Measurements from ENCODE around the gene INS. TPM values are rescaled to one million over a fixed set of nuclear protein-coding genes. Genes with fewer than 3 reads are reported as not detected.

The INS gene
- total RNA-seq, 4 donors from 2014 or later: not detected

- H3K4me3 ChIP-seq: no peak overlapping the region
- no peak for DNase-seq
- peaks cover 0 to 63% of the 10 kb centered on the region in 2 donors for H3K27me3 ChIP-seq
Measured at GRCh38 chr11:2140411-2141400, 20.3 kb downstream of the INS start.

GRCh38 chr11:2139621-2140337 is 21.2 kb downstream of the INS start:
- no peaks in the 10 kb centered on the region for H3K9me3 ChIP-seq
- H3K36me3 ChIP-seq: no peaks in the 10 kb centered on the region
- no peak overlapping the region for H3K4me3 ChIP-seq
- DNase-seq: no peak
- H3K27me3 ChIP-seq: peaks cover 0 to 54% of the 10 kb centered on the region in 2 donors
- peaks cover 0 to 35% (median 12%) of the 10 kb centered on the region in 4 donors for H3K4me1 ChIP-seq
- H3K27ac ChIP-seq: no peak overlapping the region
- TF ChIP-seq, protein P1, sequence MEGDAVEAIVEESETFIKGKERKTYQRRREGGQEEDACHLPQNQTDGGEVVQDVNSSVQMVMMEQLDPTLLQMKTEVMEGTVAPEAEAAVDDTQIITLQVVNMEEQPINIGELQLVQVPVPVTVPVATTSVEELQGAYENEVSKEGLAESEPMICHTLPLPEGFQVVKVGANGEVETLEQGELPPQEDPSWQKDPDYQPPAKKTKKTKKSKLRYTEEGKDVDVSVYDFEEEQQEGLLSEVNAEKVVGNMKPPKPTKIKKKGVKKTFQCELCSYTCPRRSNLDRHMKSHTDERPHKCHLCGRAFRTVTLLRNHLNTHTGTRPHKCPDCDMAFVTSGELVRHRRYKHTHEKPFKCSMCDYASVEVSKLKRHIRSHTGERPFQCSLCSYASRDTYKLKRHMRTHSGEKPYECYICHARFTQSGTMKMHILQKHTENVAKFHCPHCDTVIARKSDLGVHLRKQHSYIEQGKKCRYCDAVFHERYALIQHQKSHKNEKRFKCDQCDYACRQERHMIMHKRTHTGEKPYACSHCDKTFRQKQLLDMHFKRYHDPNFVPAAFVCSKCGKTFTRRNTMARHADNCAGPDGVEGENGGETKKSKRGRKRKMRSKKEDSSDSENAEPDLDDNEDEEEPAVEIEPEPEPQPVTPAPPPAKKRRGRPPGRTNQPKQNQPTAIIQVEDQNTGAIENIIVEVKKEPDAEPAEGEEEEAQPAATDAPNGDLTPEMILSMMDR (IDR thresholded peaks at IDR 0.05): no peak
- TF ChIP-seq POLR2A (IDR thresholded peaks at IDR 0.05): no peak

More at GRCh38 chr11:2140411-2141400, 20.3 kb downstream of the INS start:
- H3K27ac ChIP-seq: no peak overlapping the region
- H3K36me3 ChIP-seq: no peaks in the 10 kb centered on the region
- TF ChIP-seq, protein P1 (IDR thresholded peaks at IDR 0.05): no peak
- H3K4me1 ChIP-seq: peaks cover 0 to 35% (median 12%) of the 10 kb centered on the region in 4 donors
- H3K9me3 ChIP-seq: no peaks in the 10 kb centered on the region

DNA sequence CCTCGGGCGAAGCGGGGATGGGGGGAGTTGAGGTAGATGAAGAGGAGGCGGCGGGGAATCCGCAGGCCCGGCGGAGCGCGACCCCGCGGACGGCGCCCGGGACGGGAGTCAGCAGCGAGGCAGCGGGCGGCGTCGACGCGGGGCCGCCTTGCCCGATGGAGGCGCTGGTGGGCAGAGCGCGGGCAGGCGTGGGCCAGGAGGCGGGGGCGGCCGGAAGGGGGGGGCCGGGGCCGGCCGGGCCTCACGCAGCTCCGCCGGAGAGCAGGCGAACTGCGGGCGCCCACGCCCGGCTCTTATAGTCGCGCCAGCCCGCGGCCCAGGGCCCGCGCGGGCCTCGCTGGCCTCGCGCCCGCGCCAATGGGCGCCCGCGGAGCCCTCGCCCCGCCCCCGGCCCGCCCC is 21.9 kb downstream of the INS start, which contains the start of gene IGF2:
TSS of gene IGF2 (minus strand) at position 267 of the 399 bp plus-strand sequence. CDS start 3,866 bp downstream, outside the sequence.
- H3K4me3 ChIP-seq: peak within 1 kb of the TSS; percentile 22 to 45 (median 37)
- no peak for DNase-seq

GRCh38 chr11:2138431-2139122 is 22.4 kb downstream of the INS start:
- TF ChIP-seq, protein P1 (IDR thresholded peaks at IDR 0.05): no peak
- TF ChIP-seq POLR2A (IDR thresholded peaks at IDR 0.05): no peak
- Histone ChIP-seq H3K4me3 (peak overlapping the region; percentile 22 to 45 (median 37)), H3K27me3 (peaks cover 0 to 42% of the 10 kb centered on the region in 2 donors), H3K9me3 (no peaks in the 10 kb centered on the region), H3K36me3 (no peaks in the 10 kb centered on the region), H3K27ac (no peak overlapping the region), H3K4me1 (peaks cover 0 to 29% (median 6%) of the 10 kb centered on the region in 4 donors)
- no peak for DNase-seq

More for the DNA sequence above, 21.9 kb downstream of the INS start, which contains the start of gene IGF2:
- H3K27me3 ChIP-seq: peaks cover 0 to 47% of the 10 kb centered on the region in 2 donors
- H3K36me3 ChIP-seq: no peaks in the 10 kb centered on the region
- H3K4me1 ChIP-seq: peaks cover 0 to 32% (median 8%) of the 10 kb centered on the region in 4 donors
- H3K27ac ChIP-seq: no peak within 1 kb of the TSS
- TF ChIP-seq, protein P1 (IDR thresholded peaks at IDR 0.05): no peak
- no peak for TF ChIP-seq POLR2A (IDR thresholded peaks at IDR 0.05)
- H3K9me3 ChIP-seq: no peaks in the 10 kb centered on the region

DNA sequence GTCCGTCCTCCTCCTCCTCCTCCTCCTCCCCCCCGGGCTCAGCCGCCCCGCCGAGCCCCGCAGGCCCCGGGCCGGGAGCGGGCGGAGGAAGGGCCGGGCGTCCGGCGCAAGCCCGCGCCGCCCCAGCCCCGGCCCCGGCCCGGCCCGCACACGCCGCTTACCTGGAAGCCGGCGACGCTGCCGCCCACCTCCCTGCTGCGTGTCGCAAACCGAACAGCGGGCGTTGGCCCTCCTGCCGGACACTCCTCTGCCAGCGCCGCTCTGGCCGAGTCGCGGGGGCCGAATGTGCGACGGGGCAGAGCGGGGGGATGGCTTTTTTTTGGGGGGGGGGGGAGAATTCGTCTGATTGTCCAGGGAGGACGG is 23.0 kb downstream of the INS start:
- Histone ChIP-seq H3K4me3 (peak overlapping the region; percentile 22 to 45 (median 37)), H3K36me3 (no peaks in the 10 kb centered on the region), H3K27me3 (peaks cover 0 to 36% of the 10 kb centered on the region in 2 donors), H3K27ac (no peak overlapping the region), H3K9me3 (no peaks in the 10 kb centered on the region), H3K4me1 (peaks cover 0 to 29% (median 6%) of the 10 kb centered on the region in 4 donors)
- TF ChIP-seq, protein P1 (IDR thresholded peaks at IDR 0.05): no peak
- TF ChIP-seq POLR2A (IDR thresholded peaks at IDR 0.05): no peak
- DNase-seq: no peak

All from Peyer's patch (tissue), 4 donors.